HepG2 (cell line): Measurements from ENCODE around the gene IGDCC3. TPM values are rescaled to one million over a fixed set of nuclear protein-coding genes. Genes with fewer than 3 reads are reported as not detected.

Experiments used
- AFF4 ChIP-seq: sonication (generic); formaldehyde crosslinking; IDR thresholded peaks from 2 replicates; pipeline ENCODE4 v1.4.0; 2020; ENCODE audit warnings: missing genetic modification reagents
- ARHGAP35 ChIP-seq: sonication (generic); formaldehyde crosslinking; IDR thresholded peaks from 2 replicates; pipeline ENCODE4 v1.9.0; 2022; ENCODE audit warnings: mild to moderate bottlenecking, inconsistent platforms, moderate library complexity, missing genetic modification reagents, borderline replicate concordance
- CBX5 ChIP-seq: sonication (generic); formaldehyde crosslinking; IDR thresholded peaks from 2 replicates; pipeline ENCODE4 v1.4.0; 2020; ENCODE audit warnings: missing genetic modification reagents, borderline replicate concordance
- CENPX ChIP-seq: sonication (generic); formaldehyde crosslinking; IDR thresholded peaks from 2 replicates; pipeline ENCODE4 v1.9.0; 2021; ENCODE audit warnings: mild to moderate bottlenecking, missing genetic modification reagents, moderate library complexity
- FUBP1 ChIP-seq: sonication (generic); formaldehyde crosslinking; IDR thresholded peaks from 2 replicates; pipeline ENCODE4 v1.5.1; 2020; ENCODE audit warnings: missing genetic modification reagents, mild to moderate bottlenecking, borderline replicate concordance
- HDAC1 ChIP-seq: sonication (generic); formaldehyde crosslinking; IDR thresholded peaks from 2 replicates; pipeline ENCODE4 v1.5.1; 2020; ENCODE audit warnings: mild to moderate bottlenecking, missing genetic modification reagents
- HNRNPK ChIP-seq: fragments of 200-400 bp; formaldehyde crosslinking; IDR thresholded peaks from 2 replicates; pipeline ENCODE4 v1.6.1; 2018; ENCODE audit warnings: low read length, low read depth, moderate library complexity, mild to moderate bottlenecking; ENCODE audit not compliant: poor library complexity, severe bottlenecking
- IRF1 ChIP-seq: sonication (generic); formaldehyde crosslinking; IDR thresholded peaks from 2 replicates; pipeline ENCODE4 v1.4.0; 2020; ENCODE audit warnings: low read depth, mild to moderate bottlenecking, missing genetic modification reagents
- RNF2 ChIP-seq: fragments of 450-650 bp; conservative IDR thresholded peaks from 2 replicates; pipeline ENCODE4 v1.6.1; 2016; ENCODE audit warnings: low read depth
- SMAD9 ChIP-seq: sonication (generic); formaldehyde crosslinking; IDR thresholded peaks from 2 replicates; pipeline ENCODE4 v1.5.1; 2020; ENCODE audit warnings: mild to moderate bottlenecking, missing genetic modification reagents
- UBTF ChIP-seq: sonication (generic); formaldehyde crosslinking; IDR thresholded peaks from 2 replicates; pipeline ENCODE4 v1.4.0; 2020; ENCODE audit warnings: mild to moderate bottlenecking, missing genetic modification reagents
- ZBTB4 ChIP-seq: sonication (generic); formaldehyde crosslinking; IDR thresholded peaks from 2 replicates; pipeline ENCODE4 v1.4.0; 2020; ENCODE audit warnings: missing genetic modification reagents, mild to moderate bottlenecking, borderline replicate concordance
- ZNF264 ChIP-seq: sonication (generic); formaldehyde crosslinking; IDR thresholded peaks from 2 replicates; pipeline ENCODE4 v1.4.0; 2020; ENCODE audit warnings: missing genetic modification reagents
- ZSCAN25 ChIP-seq: sonication (generic); formaldehyde crosslinking; IDR thresholded peaks from 2 replicates; pipeline ENCODE4 v1.8.0; 2022; ENCODE audit warnings: mild to moderate bottlenecking, missing genetic modification reagents
- polyA plus RNA-seq, 8 experiments: library from polyadenylated mRNA; depleted of rRNA in 3 of 8; stranded (reverse) in 7 of 8; unstranded in 1 of 8; fragments of >200 nt; fragmentation: Illumina TruSeq in 4 of 8; extraction: Trizol in 4 of 8; gene quantifications; 2 replicates each; pipeline versions ENCODE4 v1.2.1 to v1.2.3, GENCODE V29; 2011 to 2016; ENCODE audit warnings: low read depth in 4 of 8, missing spikeins in 1 of 8, mixed read lengths in 1 of 8; ENCODE audit not compliant: insufficient read depth in 1 of 8
- total RNA-seq, 5 experiments: library from RNA; depleted of rRNA; stranded (reverse); fragments of >200 nt; fragmentation: Illumina TruSeq; extraction: Trizol; gene quantifications; 2 replicates each; pipeline ENCODE4 v1.2.3, GENCODE V29; 2016; ENCODE audit warnings: low read depth in 1 of 5

IGDCC3 gene
- total and polyA plus RNA-seq, 2 of the 13 experiments (the other 11 are each of a cell fraction or from before 2014, with no cell fraction given), result 30.1 to 51.8 TPM

- TF ChIP-seq AFF4 (CRISPR knock-in tag) (no peak), ARHGAP35 (no peak), CBX5 (peak; percentile 3; the same call in 1 of the 2 replicates), UBTF (CRISPR knock-in tag) (peak; percentile 86), HDAC1 (CRISPR knock-in tag) (peak; percentile 46; the same call in 1 of the 2 replicates), ZSCAN25 (CRISPR knock-in tag) (0 out of 2 replicates have a peak, but pooled peaks have one; percentile 37), SMAD9 (no peak), ZBTB4 (CRISPR knock-in tag) (no peak), RNF2 (0 out of 2 replicates have a peak, but pooled peaks have one; percentile 63), FUBP1 (no peak), IRF1 (no peak), HNRNPK (no peak), ZNF264 (no peak), CENPX (no peak)
Observed at GRCh38 chr15:65384895-65385869, 7.4 kb upstream of the IGDCC3 start (continued).
